A549 (cell line): ENCODE results near the gene UBE2E2. TPM values are rescaled to one million over a fixed set of nuclear protein-coding genes. Genes with fewer than 3 reads are reported as not detected.

Source experiments
- ATAC-seq, 2 experiments: fragments of 200-7000 bp in 1 of 2; fragments of >200 bp in 1 of 2; cut with Nextera tagmentation in 1 of 2; cut with Tn5 transposase in 1 of 2; 3 replicates each; pipeline versions ENCODE4 v1.8.0 to v1.9.1; 2018 to 2020; ENCODE audit warnings: mild to moderate bottlenecking in 1 of 2, moderate library complexity in 1 of 2
- CTCF ChIA-PET: fragments of 300-600 bp; sonication (Branson Sonifier 250); formaldehyde crosslinking; extraction: SDS; loops from one replicate; lab custom pipeline; 2021; ENCODE audit warnings: antibody characterized with exemption, inconsistent platforms; lab: Yijun Ruan, JAX
- POLR2A ChIA-PET: fragments of 350-600 bp; formaldehyde crosslinking; extraction: SDS; loops from one replicate; lab custom pipeline; 2021; ENCODE audit warnings: antibody characterized with exemption, inconsistent platforms; lab: Yijun Ruan, JAX
- DNase-seq, 2 experiments: peaks; one replicate each; pipeline versions ENCODE4 v3.0.0 to v3.0.0-alpha.2; 2011 to 2016; ENCODE audit warnings: low read depth in 1 of 2, low spot score in 1 of 2
- FAIRE-seq: peaks from 2 replicates; lab custom pipeline; 2011; peaks lifted over from hg19 to GRCh38; lab: Jason Lieb, UNC
- H3K27ac ChIP-seq, 2 experiments: fragments of >200 bp; sonication (Bioruptor Twin); formaldehyde crosslinking; 3 replicates each; pipeline ENCODE4 v1.5.1; 2016 to 2017
- H3K4me1 ChIP-seq: fragments of >200 bp; sonication (Bioruptor Twin); formaldehyde crosslinking; 3 replicates; pipeline ENCODE4 v1.6.1; 2016
- H3K4me2 ChIP-seq: fragments of >200 bp; sonication (Bioruptor Twin); formaldehyde crosslinking; 3 replicates; pipeline ENCODE4 v1.6.1; 2016
- H3K4me3 ChIP-seq: fragments of >200 bp; sonication (Bioruptor Twin); formaldehyde crosslinking; 3 replicates; pipeline ENCODE4 v1.5.1; 2016
- H3K9me3 ChIP-seq: fragments of >200 bp; sonication (Bioruptor Twin); formaldehyde crosslinking; 3 replicates; pipeline ENCODE4 v1.6.1; 2016
- BHLHE40 ChIP-seq: IDR thresholded peaks from 2 replicates; pipeline ENCODE4 v1.6.1; 2012; ENCODE audit warnings: low read depth, low read length, inconsistent platforms
- CEBPB ChIP-seq, 2 experiments: fragments of >200 bp in 1 of 2; sonication (Bioruptor Twin) in 1 of 2; formaldehyde crosslinking in 1 of 2; IDR thresholded peaks; 2 replicates each; pipeline ENCODE4 v1.6.1; 2012 to 2016
- FOSL2 ChIP-seq, 2 experiments: fragments of 450-650 bp in 1 of 2; fragments of >200 bp in 1 of 2; sonication (Bioruptor Twin) in 1 of 2; formaldehyde crosslinking; IDR thresholded peaks; 2 replicates each; pipeline versions ENCODE4 v1.5.0 to v1.6.1; 2016 to 2020; ENCODE audit warnings: mild to moderate bottlenecking in 1 of 2, moderate library complexity in 1 of 2
- FOXS1 ChIP-seq: fragments of 250-450 bp; sonication (Bioruptor Pico); IDR thresholded peaks from 2 replicates; pipeline ENCODE4 v1.5.0; 2020; ENCODE audit warnings: mild to moderate bottlenecking, moderate library complexity
- HES2 ChIP-seq: fragments of >200 bp; sonication (Bioruptor Twin); formaldehyde crosslinking; IDR thresholded peaks from 2 replicates; pipeline ENCODE4 v1.6.1; 2016
- HEYL ChIP-seq: fragments of 250-450 bp; sonication (Bioruptor Pico); IDR thresholded peaks from 2 replicates; pipeline ENCODE4 v1.8.0; 2021; ENCODE audit warnings: mild to moderate bottlenecking, moderate library complexity
- HOXB13 ChIP-seq: fragments of 250-450 bp; sonication (Bioruptor Pico); IDR thresholded peaks from 2 replicates; pipeline ENCODE4 v1.5.0; 2020; ENCODE audit warnings: low read depth, mild to moderate bottlenecking, moderate library complexity
- JUNB ChIP-seq: fragments of >200 bp; sonication (Bioruptor Twin); formaldehyde crosslinking; IDR thresholded peaks from 2 replicates; pipeline ENCODE4 v1.6.1; 2016
- MAFK ChIP-seq: fragments of 450-650 bp; IDR thresholded peaks from 2 replicates; pipeline ENCODE4 v1.6.1; 2014; ENCODE audit not compliant: partially characterized antibody
- MYC ChIP-seq: IDR thresholded peaks from 2 replicates; pipeline ENCODE4 v1.6.1; 2012; ENCODE audit warnings: mild to moderate bottlenecking, inconsistent platforms, low read length, improper control_type of control experiment, borderline replicate concordance
- NR3C1 ChIP-seq: fragments of >200 bp; sonication (Bioruptor Twin); formaldehyde crosslinking; IDR thresholded peaks from 3 replicates; pipeline ENCODE4 v1.6.1; 2017
- RAD21 ChIP-seq, 2 experiments: fragments of >200 bp in 1 of 2; sonication (Bioruptor Twin) in 1 of 2; formaldehyde crosslinking in 1 of 2; IDR thresholded peaks in 1 of 2; conservative IDR thresholded peaks in 1 of 2; 2 replicates in 1 of 2; 3 replicates in 1 of 2; pipeline ENCODE4 v1.6.1; 2012 to 2018; ENCODE audit warnings: inconsistent platforms in 1 of 2
- ZSCAN20 ChIP-seq: fragments of 250-450 bp; sonication (Bioruptor Pico); IDR thresholded peaks from 2 replicates; pipeline ENCODE4 v1.8.0; 2022; ENCODE audit warnings: mild to moderate bottlenecking, moderate library complexity
- WGBS: methylation state at CpG from one replicate; pipeline ENCODE4 v1.1.6; 2017; ENCODE audit errors: missing lambda C conversion rate; 5-methylcytosine and 5-hydroxymethylcytosine counted together
- polyA plus RNA-seq, 4 experiments: library from polyadenylated mRNA; depleted of rRNA in 3 of 4; stranded (reverse); fragments of >200 nt; fragmentation: RNase III in 1 of 4; extraction: RNeasy Plus Mini Kit Qiagen cat#74134 plus additional on column Dnase treatment in 1 of 4; gene quantifications; 2 replicates in 3 of 4; 3 replicates in 1 of 4; pipeline ENCODE4 v1.2.3, GENCODE V29; 2011 to 2017
- TF ChIP-seq, protein P1 (sequence below): fragments of 150-350 bp; IDR thresholded peaks from 2 replicates; pipeline ENCODE4 v1.6.1; 2014; ENCODE audit warnings: low read depth, mild to moderate bottlenecking, low read length
- TF ChIP-seq, protein P2 (sequence below): IDR thresholded peaks from 2 replicates; pipeline ENCODE4 v1.6.1; 2012; ENCODE audit warnings: low read depth, borderline replicate concordance
- TF ChIP-seq, protein P3 (sequence below): IDR thresholded peaks from 2 replicates; pipeline ENCODE4 v1.6.1; 2012

UBE2E2 gene
- polyA plus RNA-seq, 2 of the 4 experiments (the other 2 are of a cell fraction), result 28.3 to 56.1 TPM

DNA sequence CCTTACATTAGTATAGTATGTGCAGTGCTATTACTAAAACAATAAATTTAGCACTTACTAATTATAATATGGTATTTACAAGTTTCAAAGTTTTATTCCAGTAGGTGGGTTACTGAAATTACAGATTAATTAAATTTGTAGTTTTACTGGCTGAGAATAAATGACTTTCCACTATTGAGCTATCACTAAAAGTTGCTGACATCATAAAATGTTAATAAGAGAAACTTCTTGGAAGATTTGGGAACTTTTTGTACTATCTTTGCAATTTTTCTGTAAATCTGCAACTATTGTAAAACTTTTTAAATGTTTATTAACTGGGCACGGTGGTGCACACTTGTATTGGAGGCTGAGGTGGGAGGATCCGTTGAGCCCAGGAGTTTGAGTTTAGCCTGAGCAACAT is 247.7 kb downstream of the UBE2E2 start:
- no peak for ATAC-seq
- 90% methylated on average over 2 of the region's 2 CpGs for WGBS
- Histone ChIP-seq H3K27ac (no peak overlapping the region), H3K4me1 (peaks cover 16% of the 10 kb centered on the region)
- DNase-seq, result no peak
- CTCF ChIA-PET, result no interaction called here
- POLR2A ChIA-PET, result no interaction called here
- TF ChIP-seq MAFK (peak; percentile 57), FOXS1 (CRISPR knock-in tag) (no peak)
- TF ChIP-seq, all 56 proteins: peak for 1
- Histone ChIP-seq H3K4me3 (no peak overlapping the region), H3K4me2 (no peak overlapping the region), H3K9me3 (no peaks in the 10 kb centered on the region)
- no peak for FAIRE-seq

DNA sequence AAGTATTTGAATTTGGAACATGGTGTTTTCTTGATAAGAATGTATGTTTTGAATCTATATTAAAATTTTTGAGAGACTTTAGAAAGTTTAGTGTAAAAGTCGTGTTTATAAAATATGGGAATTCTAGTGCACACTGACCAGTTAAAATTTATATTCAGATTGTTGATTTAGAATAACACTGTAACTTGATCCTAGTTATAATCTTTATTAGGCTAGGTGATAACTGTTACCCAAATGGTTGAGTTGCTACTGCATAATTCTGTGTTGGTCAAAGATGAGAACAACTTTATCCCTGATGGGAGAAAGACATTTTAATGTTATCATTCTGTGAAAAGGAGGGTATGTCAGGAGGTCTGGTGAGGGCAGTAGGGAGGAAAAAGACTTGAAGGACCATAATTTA is 249.3 kb downstream of the UBE2E2 start:
- no peaks in the 10 kb centered on the region for H3K9me3 ChIP-seq
- ChIA-PET CTCF (no interaction called here), POLR2A (no interaction called here)
- ATAC-seq, result no peak
- no peak for FAIRE-seq
- no peak overlapping the region for H3K4me3 ChIP-seq
- WGBS, result 85% methylated on average over 1 of the region's 1 CpG
- H3K27ac ChIP-seq, result no peak overlapping the region
- no peak for TF ChIP-seq BHLHE40
- TF ChIP-seq, protein P1, sequence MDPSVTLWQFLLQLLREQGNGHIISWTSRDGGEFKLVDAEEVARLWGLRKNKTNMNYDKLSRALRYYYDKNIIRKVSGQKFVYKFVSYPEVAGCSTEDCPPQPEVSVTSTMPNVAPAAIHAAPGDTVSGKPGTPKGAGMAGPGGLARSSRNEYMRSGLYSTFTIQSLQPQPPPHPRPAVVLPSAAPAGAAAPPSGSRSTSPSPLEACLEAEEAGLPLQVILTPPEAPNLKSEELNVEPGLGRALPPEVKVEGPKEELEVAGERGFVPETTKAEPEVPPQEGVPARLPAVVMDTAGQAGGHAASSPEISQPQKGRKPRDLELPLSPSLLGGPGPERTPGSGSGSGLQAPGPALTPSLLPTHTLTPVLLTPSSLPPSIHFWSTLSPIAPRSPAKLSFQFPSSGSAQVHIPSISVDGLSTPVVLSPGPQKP, result no peak
- TF ChIP-seq NR3C1, result no peak
- TF ChIP-seq, protein P2, sequence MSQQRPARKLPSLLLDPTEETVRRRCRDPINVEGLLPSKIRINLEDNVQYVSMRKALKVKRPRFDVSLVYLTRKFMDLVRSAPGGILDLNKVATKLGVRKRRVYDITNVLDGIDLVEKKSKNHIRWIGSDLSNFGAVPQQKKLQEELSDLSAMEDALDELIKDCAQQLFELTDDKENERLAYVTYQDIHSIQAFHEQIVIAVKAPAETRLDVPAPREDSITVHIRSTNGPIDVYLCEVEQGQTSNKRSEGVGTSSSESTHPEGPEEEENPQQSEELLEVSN, result no peak
- no peak overlapping the region for H3K4me2 ChIP-seq
- DNase-seq, result no peak
- peaks cover 19% of the 10 kb centered on the region for H3K4me1 ChIP-seq

DNA sequence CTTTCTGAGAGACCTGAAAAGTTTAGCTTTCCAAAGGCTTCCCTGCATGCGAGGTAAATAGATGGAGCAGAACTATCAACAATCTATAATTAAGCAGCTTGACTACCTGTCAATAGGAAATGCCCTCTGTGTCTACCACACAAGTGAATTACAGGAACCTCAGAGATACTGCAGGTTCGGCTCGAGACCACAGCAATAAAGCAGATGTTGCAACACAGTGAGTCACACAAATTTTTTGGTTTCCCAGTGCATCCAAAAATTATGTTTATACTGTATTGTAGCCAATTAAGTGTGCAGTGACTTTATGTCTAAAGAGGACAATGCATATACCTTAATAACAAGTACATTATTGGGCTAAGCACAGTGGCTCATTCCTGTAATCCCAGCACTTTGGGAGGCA is 252.0 kb downstream of the UBE2E2 start:
- ChIA-PET CTCF (interaction anchor here (1.4 kb wide), 1 partner anchor 10 kb away, joined by 4 read pairs; no protein-coding TSS in a partner anchor), POLR2A (no interaction called here)
- WGBS, result 54% methylated on average over 3 of the region's 3 CpGs
- Histone ChIP-seq H3K9me3 (no peaks in the 10 kb centered on the region), H3K27ac (peak overlapping the region; percentile 26 to 38; a peak in 3 of 6 replicates), H3K4me1 (peaks cover 19% of the 10 kb centered on the region), H3K4me3 (no peak overlapping the region), H3K4me2 (peak overlapping the region; percentile 34)
- DNase-seq (no peak), FAIRE-seq (no peak), ATAC-seq (no peak)
- TF ChIP-seq ZSCAN20, result no peak
- peak; percentile 69 to 78; a peak in 3 of 4 replicates for TF ChIP-seq CEBPB (IDR thresholded peaks at IDR 0.05)
- peak; percentile 43; the same call in 1 of the 2 replicates for TF ChIP-seq FOSL2 (IDR thresholded peaks at IDR 0.05)
- 0 out of 2 replicates have a peak, but pooled peaks have one; percentile 12 for TF ChIP-seq FOSL2 (CRISPR knock-in tag; IDR thresholded peaks at IDR 0.05)
- TF ChIP-seq HOXB13 (CRISPR knock-in tag), result no peak

DNA sequence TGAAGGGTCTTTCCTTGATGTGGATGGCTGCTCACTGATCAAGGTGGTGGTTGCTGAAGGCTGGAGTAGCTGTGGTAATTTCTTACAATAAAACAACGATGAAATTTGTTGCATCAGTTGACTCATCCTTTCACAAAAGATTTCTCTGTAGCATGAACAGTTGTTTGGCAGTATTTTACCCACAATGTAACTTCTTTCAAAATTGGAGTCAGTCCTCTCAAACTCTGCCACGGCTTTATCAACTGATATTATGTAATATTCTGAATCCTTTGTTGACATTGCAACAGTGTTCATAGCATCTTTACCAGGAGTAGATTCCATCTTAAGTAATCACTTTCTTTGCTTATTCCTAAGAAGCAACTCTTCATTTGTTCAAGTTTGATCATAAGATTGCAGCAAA is 252.6 kb downstream of the UBE2E2 start:
- Histone ChIP-seq H3K4me1 (peaks cover 19% of the 10 kb centered on the region), H3K27ac (peak overlapping the region; percentile 26 to 38; a peak in 3 of 6 replicates), H3K4me2 (peak overlapping the region; percentile 34; the same call in 2 of the 3 replicates), H3K9me3 (no peaks in the 10 kb centered on the region)
- DNase-seq (peak in 1 of 2 experiments; percentile 14), ATAC-seq (no peak)
- 61% methylated on average over 2 of the region's 2 CpGs for WGBS
- TF ChIP-seq FOSL2 (IDR thresholded peaks at IDR 0.05), result no peak
- TF ChIP-seq FOSL2 (CRISPR knock-in tag; IDR thresholded peaks at IDR 0.05), result 0 out of 2 replicates have a peak, but pooled peaks have one; percentile 17
- TF ChIP-seq FOXS1 (CRISPR knock-in tag), result no peak
- peak in 1 of 2 experiments; percentile 18; a peak in 1 of 5 replicates for TF ChIP-seq RAD21 (conservative IDR thresholded peaks at IDR 0.05 in 1 of 2, IDR thresholded peaks at IDR 0.05 in 1 of 2)
- peak; percentile 52; the same call in 1 of the 2 replicates for TF ChIP-seq JUNB
- peak; percentile 23 to 71; a peak in 3 of 4 replicates for TF ChIP-seq CEBPB (IDR thresholded peaks at IDR 0.05)
- no peak for TF ChIP-seq MYC
- TF ChIP-seq, protein P3, sequence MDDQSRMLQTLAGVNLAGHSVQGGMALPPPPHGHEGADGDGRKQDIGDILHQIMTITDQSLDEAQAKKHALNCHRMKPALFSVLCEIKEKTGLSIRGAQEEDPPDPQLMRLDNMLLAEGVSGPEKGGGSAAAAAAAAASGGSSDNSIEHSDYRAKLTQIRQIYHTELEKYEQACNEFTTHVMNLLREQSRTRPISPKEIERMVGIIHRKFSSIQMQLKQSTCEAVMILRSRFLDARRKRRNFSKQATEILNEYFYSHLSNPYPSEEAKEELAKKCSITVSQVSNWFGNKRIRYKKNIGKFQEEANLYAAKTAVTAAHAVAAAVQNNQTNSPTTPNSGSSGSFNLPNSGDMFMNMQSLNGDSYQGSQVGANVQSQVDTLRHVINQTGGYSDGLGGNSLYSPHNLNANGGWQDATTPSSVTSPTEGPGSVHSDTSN, result no peak
- TF ChIP-seq HEYL (CRISPR knock-in tag), result no peak
- 0 out of 2 replicates have a peak, but pooled peaks have one; percentile 25 for TF ChIP-seq HES2
- TF ChIP-seq, all 56 proteins: peak for 5
- FAIRE-seq, result no peak
- H3K4me3 ChIP-seq, result no peak overlapping the region
- CTCF ChIA-PET, result interaction anchor here (0.8 kb wide), 1 partner anchor 9 kb away, joined by 3 read pairs; no protein-coding TSS in a partner anchor
- POLR2A ChIA-PET, result interaction anchor here (0.6 kb wide), 1 partner anchor 12 kb away, joined by 4 read pairs; no protein-coding TSS in a partner anchor
